GM12878 (cell line): Measurements from ENCODE around the gene HNRNPA2B1. TPM values are rescaled to one million over a fixed set of nuclear protein-coding genes. Genes with fewer than 3 reads are reported as not detected.

ENCODE experiments used
- E2F4 ChIP-seq: IDR thresholded peaks from 2 replicates; pipeline ENCODE4 v1.6.1; 2012; ENCODE audit warnings: low read depth, low read length, improper control_type of control experiment
- FOXM1 ChIP-seq: IDR thresholded peaks from 2 replicates; pipeline ENCODE4 v1.6.1; 2012; ENCODE audit warnings: low read depth, mild to moderate bottlenecking, inconsistent platforms, low read length, moderate library complexity
- GABPA ChIP-seq: IDR thresholded peaks from 2 replicates; pipeline ENCODE4 v1.6.1; 2014; ENCODE audit warnings: antibody characterized with exemption, low read depth, mild to moderate bottlenecking, inconsistent platforms
- MLLT1 ChIP-seq: fragments of 450-650 bp; IDR thresholded peaks from 2 replicates; pipeline ENCODE4 v1.6.1; 2016; ENCODE audit warnings: mild to moderate bottlenecking
- NR2C1 ChIP-seq: fragments of 450-650 bp; IDR thresholded peaks from 2 replicates; pipeline ENCODE4 v1.6.1; 2017; ENCODE audit warnings: antibody characterized with exemption, mild to moderate bottlenecking, moderate library complexity
- RUNX3 ChIP-seq: IDR thresholded peaks from 2 replicates; pipeline ENCODE4 v1.6.1; 2012; ENCODE audit warnings: low read length, inconsistent platforms
- TBL1XR1 ChIP-seq: IDR thresholded peaks from 2 replicates; pipeline ENCODE4 v1.6.1; 2012; ENCODE audit warnings: low read depth, low read length, improper control_type of control experiment
- ZBTB33 ChIP-seq: fragments of 450-650 bp; IDR thresholded peaks from 2 replicates; pipeline ENCODE4 v1.6.1; 2017; ENCODE audit warnings: mild to moderate bottlenecking
- ZNF207 ChIP-seq: fragments of 450-650 bp; IDR thresholded peaks from 2 replicates; pipeline ENCODE4 v1.6.1; 2014; ENCODE audit warnings: antibody characterized with exemption, mild to moderate bottlenecking, borderline replicate concordance
- ZNF592 ChIP-seq: fragments of 450-650 bp; IDR thresholded peaks from 2 replicates; pipeline ENCODE4 v1.6.1; 2017; ENCODE audit warnings: mild to moderate bottlenecking, moderate library complexity
- polyA plus RNA-seq, 11 experiments: library from polyadenylated mRNA; depleted of rRNA in 4 of 11; unstranded in 6 of 11; stranded (reverse) in 5 of 11; fragments of >200 nt; fragmentation: Nextera tagmentation in 4 of 11; fragmentation: Illumina TruSeq in 1 of 11; extraction: Ambion mirVana in 4 of 11; extraction: Trizol in 1 of 11; gene quantifications; 1 replicate in 1 of 11; 2 replicates in 10 of 11; pipeline versions ENCODE4 v1.2.1 to v1.2.3, GENCODE V29; 2011 to 2016; ENCODE audit warnings: inconsistent platforms in 2 of 11, missing spikeins in 2 of 11, low read depth in 1 of 11
- total RNA-seq, 4 experiments: library from RNA; depleted of rRNA in 3 of 4; stranded (reverse); fragments of >200 nt in 3 of 4; fragmentation: Illumina TruSeq in 1 of 4; extraction: Trizol in 1 of 4; gene quantifications; 2 replicates each; pipeline versions ENCODE4 v1.2.1 to v1.2.3, GENCODE V29; 2013 to 2021
- TF ChIP-seq, protein P1 (sequence below): IDR thresholded peaks from 2 replicates; pipeline ENCODE4 v1.6.1; 2012; ENCODE audit warnings: low read depth, low read length, improper control_type of control experiment

Gene HNRNPA2B1
- total and polyA plus RNA-seq, 10 of the 15 experiments (the other 5 are each of a cell fraction or from before 2014, with no cell fraction given): 295 to 1,396 (median 932) TPM

DNA sequence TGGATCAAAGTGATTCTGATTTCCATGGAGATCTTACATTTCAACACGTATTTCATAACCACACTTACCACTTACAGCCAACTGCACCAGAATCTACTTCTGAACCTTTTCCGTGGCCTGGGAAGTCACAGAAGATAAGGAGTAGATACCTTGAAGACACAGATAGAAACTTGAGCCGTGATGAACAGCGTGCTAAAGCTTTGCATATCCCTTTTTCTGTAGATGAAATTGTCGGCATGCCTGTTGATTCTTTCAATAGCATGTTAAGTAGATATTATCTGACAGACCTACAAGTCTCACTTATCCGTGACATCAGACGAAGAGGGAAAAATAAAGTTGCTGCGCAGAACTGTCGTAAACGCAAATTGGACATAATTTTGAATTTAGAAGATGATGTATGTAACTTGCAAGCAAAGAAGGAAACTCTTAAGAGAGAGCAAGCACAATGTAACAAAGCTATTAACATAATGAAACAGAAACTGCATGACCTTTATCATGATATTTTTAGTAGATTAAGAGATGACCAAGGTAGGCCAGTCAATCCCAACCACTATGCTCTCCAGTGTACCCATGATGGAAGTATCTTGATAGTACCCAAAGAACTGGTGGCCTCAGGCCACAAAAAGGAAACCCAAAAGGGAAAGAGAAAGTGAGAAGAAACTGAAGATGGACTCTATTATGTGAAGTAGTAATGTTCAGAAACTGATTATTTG is 15.3 kb downstream of the HNRNPA2B1 start (continued):
- no peak for TF ChIP-seq ZNF592
- no peak for TF ChIP-seq GABPA
- TF ChIP-seq ZBTB33: no peak
- TF ChIP-seq E2F4: no peak
- no peak for TF ChIP-seq TBL1XR1
- no peak for TF ChIP-seq NR2C1
- TF ChIP-seq MLLT1: peak; percentile 37; the same call in 1 of the 2 replicates
- no peak for TF ChIP-seq FOXM1
- TF ChIP-seq ZNF207: no peak
- TF ChIP-seq, protein P1, sequence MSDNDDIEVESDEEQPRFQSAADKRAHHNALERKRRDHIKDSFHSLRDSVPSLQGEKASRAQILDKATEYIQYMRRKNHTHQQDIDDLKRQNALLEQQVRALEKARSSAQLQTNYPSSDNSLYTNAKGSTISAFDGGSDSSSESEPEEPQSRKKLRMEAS: no peak
- 0 out of 2 replicates have a peak, but pooled peaks have one; percentile 7 for TF ChIP-seq RUNX3
